Measurements from ENCODE around the gene BHLHE23. TPM values are rescaled to one million over a fixed set of nuclear protein-coding genes. Genes with fewer than 3 reads are reported as not detected.

BHLHE23 gene
- total RNA-seq, 2 donors from 2014 or later = not detected

DNA sequence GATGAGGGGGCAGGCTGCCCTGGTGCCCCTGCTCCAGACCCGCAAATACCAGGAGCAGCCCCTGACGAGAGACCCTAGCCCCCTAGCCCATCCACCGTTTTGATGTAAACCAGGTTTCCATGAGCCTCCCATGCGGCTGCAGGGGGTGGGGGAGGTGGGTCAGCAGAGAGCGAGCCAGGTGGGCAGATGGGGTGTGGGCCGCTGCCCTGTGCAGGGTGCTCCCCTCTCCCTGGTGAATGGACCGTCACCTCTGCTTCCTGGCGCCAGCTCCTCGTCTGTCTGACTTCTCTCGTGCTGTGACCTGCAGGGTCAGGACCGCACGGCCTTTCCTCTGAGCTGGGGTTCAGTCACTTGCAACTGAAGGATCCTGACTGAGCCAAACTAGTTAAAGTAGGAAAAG lies 15.7 kb upstream of the BHLHE23 start:
- Histone ChIP-seq H3K27ac (no peak overlapping the region), H3K9ac (ENCODE audit: low read depth in 2 of 2, low read length in 2 of 2) (no peak overlapping the region), H3K4me3 (no peak overlapping the region), H3K9me3 (no peaks in the 10 kb centered on the region), H3K27me3 (peaks cover 17% of the 10 kb centered on the region), H3K4me1 (no peaks in the 10 kb centered on the region), H3K36me3 (no peaks in the 10 kb centered on the region)
- no peak for DNase-seq
- no peak for TF ChIP-seq CTCF (IDR thresholded peaks at IDR 0.05)
- intact Hi-C loops (cut with DNase I) = loop anchor here (10.0 kb wide), 1 partner anchor 1142 kb away; the partner anchor contains the start of gene MYT1

- no peak overlapping the region for H3K4me3 ChIP-seq
- peaks cover 8% of the 10 kb centered on the region for H3K27me3 ChIP-seq
- no peak overlapping the region for H3K27ac ChIP-seq
- no peak for DNase-seq
- no peak overlapping the region for H3K9ac ChIP-seq (ENCODE audit: low read depth in 2 of 2, low read length in 2 of 2)
- intact Hi-C loops (cut with DNase I) = loop anchor here (10.0 kb wide), 1 partner anchor 1143 kb away; the partner anchor contains the start of gene MYT1
- no peak for TF ChIP-seq CTCF (IDR thresholded peaks at IDR 0.05)
- no peaks in the 10 kb centered on the region for H3K4me1 ChIP-seq
- H3K36me3 ChIP-seq = no peaks in the 10 kb centered on the region
- no peaks in the 10 kb centered on the region for H3K9me3 ChIP-seq
These were observed 14.9 kb upstream of the BHLHE23 start for GRCh38 chr20:63021356-63022321.

DNA sequence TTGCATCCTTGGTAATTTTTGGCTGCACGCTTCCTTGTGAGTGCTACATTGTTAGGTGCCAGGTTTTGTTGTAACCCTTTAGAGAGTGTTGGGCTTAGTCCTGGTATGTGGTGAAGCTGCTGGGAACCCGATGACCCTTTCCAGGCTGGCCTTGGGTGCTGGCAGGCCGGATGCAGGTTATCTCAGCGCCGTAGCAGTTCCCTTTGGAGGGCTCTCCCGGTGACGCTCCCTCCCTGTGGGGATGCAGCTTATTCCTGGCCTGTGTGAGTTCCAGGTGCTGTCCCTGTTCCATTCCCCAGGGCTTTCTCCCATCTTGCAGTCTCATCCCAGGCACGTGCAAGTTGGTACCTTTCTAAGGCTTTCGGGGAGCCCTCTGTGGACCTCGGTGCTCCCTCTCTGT lies 13.9 kb upstream of the BHLHE23 start:
- Histone ChIP-seq H3K9me3 (no peaks in the 10 kb centered on the region), H3K27ac (no peak overlapping the region), H3K27me3 (peaks cover 7% of the 10 kb centered on the region), H3K9ac (ENCODE audit: low read depth in 2 of 2, low read length in 2 of 2) (no peak overlapping the region), H3K4me3 (no peak overlapping the region), H3K4me1 (no peaks in the 10 kb centered on the region), H3K36me3 (no peaks in the 10 kb centered on the region)
- no peak for DNase-seq
- intact Hi-C loops (cut with DNase I) = loop anchor here (10.0 kb wide), 1 partner anchor 1144 kb away; the partner anchor contains the start of gene MYT1
- no peak for TF ChIP-seq CTCF (IDR thresholded peaks at IDR 0.05)

DNA sequence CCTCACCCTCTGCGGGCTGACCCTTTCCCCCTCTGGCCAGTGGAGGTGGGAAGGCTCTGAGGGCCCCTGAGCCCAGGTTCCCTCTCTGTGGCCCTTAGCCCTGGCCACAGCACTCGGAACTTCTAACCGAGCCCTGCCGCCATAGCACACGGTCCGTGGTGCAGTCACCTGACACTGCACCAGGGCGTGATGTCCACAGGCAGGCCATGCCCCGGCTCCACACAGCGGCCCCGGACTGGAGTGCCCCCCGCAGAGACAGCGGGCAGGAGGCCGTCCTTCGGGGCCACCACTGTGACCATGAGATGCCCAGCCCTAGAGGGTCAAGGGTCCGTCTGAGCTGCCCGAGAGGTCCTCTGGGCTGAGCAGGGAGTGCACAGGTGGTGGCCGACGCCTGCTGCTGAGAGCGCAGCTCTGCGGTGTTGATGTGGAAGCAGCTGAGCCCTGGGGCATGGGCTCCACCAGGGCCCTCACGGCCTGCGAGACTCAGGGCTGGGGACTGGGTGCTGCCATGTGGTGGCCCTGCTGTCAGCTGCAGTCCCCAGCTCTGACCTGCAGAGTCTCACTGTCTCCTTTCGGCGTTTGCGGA lies 11.2 kb upstream of the BHLHE23 start:
- intact Hi-C loops (cut with DNase I) = no loop called here
- Histone ChIP-seq H3K27me3 (peaks cover 9% of the 10 kb centered on the region), H3K9me3 (no peaks in the 10 kb centered on the region), H3K4me3 (no peak overlapping the region), H3K9ac (ENCODE audit: low read depth in 2 of 2, low read length in 2 of 2) (no peak overlapping the region), H3K36me3 (no peaks in the 10 kb centered on the region), H3K4me1 (no peaks in the 10 kb centered on the region), H3K27ac (no peak overlapping the region)
- no peak for DNase-seq
- no peak for TF ChIP-seq CTCF (IDR thresholded peaks at IDR 0.05)

GRCh38 chr20:63017076-63017825 lies 10.5 kb upstream of the BHLHE23 start:
- Histone ChIP-seq H3K4me3 (no peak overlapping the region), H3K27me3 (peaks cover 9% of the 10 kb centered on the region), H3K9ac (ENCODE audit: low read depth in 2 of 2, low read length in 2 of 2) (no peak overlapping the region), H3K27ac (no peak overlapping the region), H3K36me3 (no peaks in the 10 kb centered on the region), H3K4me1 (no peaks in the 10 kb centered on the region), H3K9me3 (no peaks in the 10 kb centered on the region)
- DNase-seq = no peak
- intact Hi-C loops (cut with DNase I) = no loop called here
- no peak for TF ChIP-seq CTCF (IDR thresholded peaks at IDR 0.05)
